GM12878 (cell line): ENCODE data around the gene PTPRM. TPM values are rescaled to one million over a fixed set of nuclear protein-coding genes. Genes with fewer than 3 reads are reported as not detected.

Experiments
- ATAC-seq: fragments of 200-7000 bp; cut with Tn5 transposase; 3 replicates; pipeline ENCODE4 v1.9.1; 2020; ENCODE audit warnings: mild to moderate bottlenecking, moderate library complexity
- BruUV-seq: library from RNA; stranded (reverse); fragments of 400-500 nt; replicated peaks from 2 replicates; lab custom pipeline; 2021; lab: Mats Ljungman, UMichigan
- CTCF ChIA-PET: fragments of 300-600 bp; sonication (Branson Sonifier 250); formaldehyde crosslinking; extraction: SDS; loops from one replicate; lab custom pipeline; 2021; ENCODE audit warnings: inconsistent platforms; lab: Yijun Ruan, JAX
- POLR2A ChIA-PET: fragments of 350-600 bp; formaldehyde crosslinking; extraction: SDS; loops from one replicate; lab custom pipeline; 2021; ENCODE audit warnings: inconsistent platforms; lab: Charles Lee
- RAD21 ChIA-PET: fragments of 300-600 bp; sonication (Branson Sonifier 250); formaldehyde crosslinking; loops from one replicate; lab custom pipeline; 2023; ENCODE audit warnings: antibody characterized with exemption; ENCODE audit not compliant: unreplicated experiment; lab: Charles Lee
- SMC1A ChIA-PET: fragments of 300-600 bp; sonication (Branson Sonifier 250); formaldehyde crosslinking; loops from one replicate; lab custom pipeline; 2023; ENCODE audit not compliant: unreplicated experiment, uncharacterized antibody; lab: Charles Lee
- DNase-seq: peaks from one replicate; pipeline ENCODE4 v3.0.0-alpha.2; 2011; ENCODE audit warnings: low read depth, low spot score
- FAIRE-seq: peaks from 3 replicates; lab custom pipeline; 2011; peaks lifted over from hg19 to GRCh38; lab: Jason Lieb, UNC
- H2AFZ ChIP-seq: 2 replicates; pipeline ENCODE4 v1.6.0; 2011; ENCODE audit warnings: low read depth, low read length, control low read depth; ENCODE audit not compliant: control insufficient read depth
- H3K27ac ChIP-seq: 2 replicates; pipeline ENCODE4 v1.5.1; 2011; ENCODE audit warnings: control low read depth; ENCODE audit not compliant: control insufficient read depth, insufficient read depth
- H3K27me3 ChIP-seq, 2 experiments: replicated peaks in 1 of 2; 2 replicates each; pipeline versions ENCODE4 v1.6.0 to v1.6.1; 2011; ENCODE audit warnings: low read length in 1 of 2; ENCODE audit not compliant: control insufficient read depth in 2 of 2, insufficient read depth in 2 of 2
- H3K36me3 ChIP-seq, 2 experiments: 2 replicates each; pipeline ENCODE4 v1.5.1; 2011; ENCODE audit warnings: low read length in 1 of 2; ENCODE audit not compliant: control insufficient read depth in 2 of 2, insufficient read depth in 2 of 2
- H3K4me1 ChIP-seq: 2 replicates; pipeline ENCODE4 v1.6.1; 2011; ENCODE audit warnings: mild to moderate bottlenecking, low read length, moderate library complexity, mixed read lengths; ENCODE audit not compliant: control insufficient read depth, insufficient read depth
- H3K4me2 ChIP-seq: 2 replicates; pipeline ENCODE4 v1.6.0; 2011; ENCODE audit warnings: control low read depth; ENCODE audit not compliant: control insufficient read depth, insufficient read depth
- H3K4me3 ChIP-seq: fragments of 200-600 bp; sonication (generic); 2 replicates; pipeline ENCODE4 v1.5.1; 2016
- H3K79me2 ChIP-seq: 2 replicates; pipeline ENCODE4 v1.6.0; 2011; ENCODE audit warnings: low read length; ENCODE audit not compliant: control insufficient read depth, insufficient read depth
- H3K9ac ChIP-seq: 2 replicates; pipeline ENCODE4 v1.8.0; 2011; ENCODE audit warnings: low read length, control low read depth, mixed read lengths; ENCODE audit not compliant: control insufficient read depth, insufficient read depth
- H3K9me3 ChIP-seq: replicated peaks from 3 replicates; pipeline ENCODE4 v1.5.1; 2011; ENCODE audit warnings: mild to moderate bottlenecking, low read length; ENCODE audit not compliant: control insufficient read depth, insufficient read depth
- H4K20me1 ChIP-seq: 2 replicates; pipeline ENCODE4 v1.6.0; 2011; ENCODE audit not compliant: control insufficient read depth, insufficient read depth
- ASH2L ChIP-seq: fragments of 300-600, 200-600 bp; sonication (generic); IDR thresholded peaks from 2 replicates; pipeline ENCODE4 v1.6.1; 2017; ENCODE audit warnings: low read depth, mild to moderate bottlenecking, borderline replicate concordance
- BCL11A ChIP-seq: IDR thresholded peaks from 2 replicates; pipeline ENCODE4 v1.6.1; 2011; ENCODE audit warnings: low read depth, low read length
- BCLAF1 ChIP-seq: fragments of 450-650 bp; IDR thresholded peaks from 2 replicates; pipeline ENCODE4 v1.6.1; 2017; ENCODE audit warnings: antibody characterized with exemption, mild to moderate bottlenecking, moderate library complexity
- GABPA ChIP-seq: IDR thresholded peaks from 2 replicates; pipeline ENCODE4 v1.6.1; 2014; ENCODE audit warnings: antibody characterized with exemption, low read depth, mild to moderate bottlenecking, inconsistent platforms
- HSF1 ChIP-seq: fragments of 150-350 bp; IDR thresholded peaks from 2 replicates; pipeline ENCODE4 v1.6.1; 2014; ENCODE audit warnings: mild to moderate bottlenecking, low read depth, low read length
- KDM1A ChIP-seq: fragments of 200-600 bp; sonication (generic); IDR thresholded peaks from 2 replicates; pipeline ENCODE4 v1.6.1; 2016; ENCODE audit warnings: borderline replicate concordance
- LARP7 ChIP-seq: fragments of 450-650 bp; IDR thresholded peaks from 2 replicates; pipeline ENCODE4 v1.6.1; 2017; ENCODE audit warnings: mild to moderate bottlenecking
- MEF2B ChIP-seq: fragments of 450-650 bp; IDR thresholded peaks from 2 replicates; pipeline ENCODE4 v1.6.1; 2018; ENCODE audit warnings: mild to moderate bottlenecking, moderate library complexity; ENCODE audit not compliant: partially characterized antibody, poor library complexity, severe bottlenecking
- NFYA ChIP-seq: IDR thresholded peaks from 2 replicates; pipeline ENCODE4 v1.6.1; 2011; ENCODE audit warnings: low read depth, mild to moderate bottlenecking, low read length, improper control_type of control experiment, borderline replicate concordance
- NFYB ChIP-seq: IDR thresholded peaks from 2 replicates; pipeline ENCODE4 v1.6.1; 2011; ENCODE audit warnings: low read depth, mild to moderate bottlenecking, low read length, improper control_type of control experiment, moderate library complexity; ENCODE audit not compliant: insufficient read depth
- PBX3 ChIP-seq: IDR thresholded peaks from 2 replicates; pipeline ENCODE4 v1.6.1; 2011; ENCODE audit warnings: mild to moderate bottlenecking, low read depth, low read length, moderate library complexity; ENCODE audit not compliant: insufficient replicate concordance
- SIN3A ChIP-seq: IDR thresholded peaks from 2 replicates; pipeline ENCODE4 v1.6.1; 2012; ENCODE audit warnings: low read depth, low read length, improper control_type of control experiment
- TAF1 ChIP-seq: IDR thresholded peaks from 2 replicates; pipeline ENCODE4 v1.6.1; 2011; ENCODE audit warnings: mild to moderate bottlenecking, low read depth, low read length, borderline replicate concordance
- ZBTB4 ChIP-seq: fragments of 450-650 bp; formaldehyde crosslinking; IDR thresholded peaks from 2 replicates; pipeline ENCODE4 v1.4.0; 2022; ENCODE audit warnings: mild to moderate bottlenecking, moderate library complexity
- WGBS: methylation state at CpG from one replicate; pipeline ENCODE4 v1.1.6; 2016; ENCODE audit warnings: low lambda C conversion rate; ENCODE audit not compliant: insufficient replicate concordance, insufficient coverage; ENCODE audit errors: missing lambda C conversion rate; 5-methylcytosine and 5-hydroxymethylcytosine counted together
- in situ Hi-C: fragments of 300-500 bp; cut with MboI; formaldehyde crosslinking; loops from 9 replicates; pipeline ENCODE4 v1.14.3; 2018; ENCODE audit warnings: mixed read lengths
- intact Hi-C: fragments of 100-400 bp; cut with micrococcal nuclease; formaldehyde crosslinking; loops from one replicate; pipeline ENCODE4 v1.14.2; 2022; ENCODE audit not compliant: unreplicated experiment
- polyA plus RNA-seq, 11 experiments: library from polyadenylated mRNA; depleted of rRNA in 4 of 11; unstranded in 6 of 11; stranded (reverse) in 5 of 11; fragments of >200 nt; fragmentation: Nextera tagmentation in 4 of 11; fragmentation: Illumina TruSeq in 1 of 11; extraction: Ambion mirVana in 4 of 11; extraction: Trizol in 1 of 11; gene quantifications; 1 replicate in 1 of 11; 2 replicates in 10 of 11; pipeline versions ENCODE4 v1.2.1 to v1.2.3, GENCODE V29; 2011 to 2016; ENCODE audit warnings: inconsistent platforms in 2 of 11, missing spikeins in 2 of 11, low read depth in 1 of 11
- total RNA-seq, 4 experiments: library from RNA; depleted of rRNA in 3 of 4; stranded (reverse); fragments of >200 nt in 3 of 4; fragmentation: Illumina TruSeq in 1 of 4; extraction: Trizol in 1 of 4; gene quantifications; 2 replicates each; pipeline versions ENCODE4 v1.2.1 to v1.2.3, GENCODE V29; 2013 to 2021

The PTPRM gene
- total and polyA plus RNA-seq, 10 of the 15 experiments (the other 5 are each of a cell fraction or from before 2014, with no cell fraction given): 0.07 to 22.6 (median 0.60) TPM

GRCh38 chr18:8217051-8217564 is 650.0 kb downstream of the PTPRM start (continued):
- TF ChIP-seq GABPA (no peak), PBX3 (no peak)
- TF ChIP-seq, all 136 proteins: peak for 0

- Histone ChIP-seq H3K9me3 (no peaks in the 10 kb centered on the region), H3K27me3 (no peaks in the 10 kb centered on the region), H3K4me2 (no peak overlapping the region), H3K4me1 (no peaks in the 10 kb centered on the region), H3K4me3 (no peak overlapping the region), H2AFZ (no peak overlapping the region), H4K20me1 (no peaks in the 10 kb centered on the region), H3K36me3 (no peaks in the 10 kb centered on the region), H3K27ac (no peak overlapping the region), H3K9ac (no peak overlapping the region), H3K79me2 (no peaks in the 10 kb centered on the region)
- ChIA-PET SMC1A (no interaction called here), CTCF (no interaction called here), RAD21 (no interaction called here), POLR2A (no interaction called here)
- intact Hi-C loops: no loop called here
- BruUV-seq: no TSS peak
- in situ Hi-C loops: no loop called here
- WGBS: 16% methylated on average over 4 of the region's 4 CpGs
- TF ChIP-seq TAF1 (no peak), MEF2B (no peak), BCL11A (no peak), ZBTB4 (CRISPR knock-in tag) (no peak), BCLAF1 (no peak), KDM1A (no peak), HSF1 (no peak), SIN3A (no peak), ASH2L (no peak), NFYA (no peak), NFYB (no peak), LARP7 (no peak)
- ATAC-seq (no peak), DNase-seq (no peak), FAIRE-seq (no peak)
These were observed 651.1 kb downstream of the PTPRM start for GRCh38 chr18:8218197-8218596.
